Stimulated activated CD4-positive, alpha-beta T cell treated with anti-CD3 and anti-CD28 coated beads, TNF-alpha, amount 100 ng/mL, for 1 hour (primary cell): Measurements from ENCODE around the gene RASAL2.

Experiments
- DNase-seq, 3 donors: peaks; one replicate each; pipeline ENCODE4 v3.0.0-alpha.2; 2020; ENCODE audit warnings: low read depth in 3 of 3, low spot score in 1 of 3

RASAL2 gene

DNA sequence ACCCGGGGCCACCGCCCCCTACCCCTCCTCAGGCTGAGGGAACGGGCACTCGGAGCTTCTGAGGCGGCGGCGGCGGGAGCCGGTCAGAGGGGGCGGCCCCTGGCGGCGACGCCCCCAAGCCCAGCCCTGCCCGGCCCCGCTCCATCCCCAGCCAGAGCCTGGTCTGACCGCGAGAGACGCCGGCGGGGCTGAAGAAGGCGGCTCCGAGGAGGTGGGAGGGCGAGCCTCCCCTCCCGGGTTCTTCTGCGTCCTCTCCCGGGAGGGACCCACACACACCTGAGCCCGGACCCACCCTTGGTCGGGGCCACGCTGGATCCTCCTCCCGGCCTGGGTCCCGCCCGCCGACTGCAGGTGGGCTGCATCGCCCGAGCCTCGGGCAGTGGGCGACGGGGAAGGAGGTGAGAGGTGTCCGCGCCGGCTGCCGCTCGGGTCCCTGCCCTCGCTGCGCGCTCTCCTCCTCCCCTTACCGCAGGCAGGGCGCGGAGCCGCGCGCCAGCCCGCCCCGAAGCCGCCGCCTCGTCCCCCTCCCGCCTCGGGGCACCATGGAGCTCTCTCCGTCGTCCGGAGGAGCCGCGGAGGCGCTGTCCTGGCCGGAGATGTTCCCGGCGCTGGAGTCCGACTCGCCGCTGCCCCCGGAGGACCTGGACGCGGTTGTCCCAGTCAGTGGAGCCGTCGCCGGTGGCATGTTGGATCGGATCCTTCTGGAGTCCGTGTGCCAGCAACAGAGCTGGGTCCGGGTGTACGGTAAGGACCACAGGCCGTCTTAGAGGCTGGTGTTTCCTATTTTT, at the start of gene RASAL2:
Gene RASAL2, plus strand, starts transcription at position 154 of the 788 bp plus-strand sequence. Its CDS starts 389 bp downstream, at position 543.
- DNase-seq, result no peak

DNA sequence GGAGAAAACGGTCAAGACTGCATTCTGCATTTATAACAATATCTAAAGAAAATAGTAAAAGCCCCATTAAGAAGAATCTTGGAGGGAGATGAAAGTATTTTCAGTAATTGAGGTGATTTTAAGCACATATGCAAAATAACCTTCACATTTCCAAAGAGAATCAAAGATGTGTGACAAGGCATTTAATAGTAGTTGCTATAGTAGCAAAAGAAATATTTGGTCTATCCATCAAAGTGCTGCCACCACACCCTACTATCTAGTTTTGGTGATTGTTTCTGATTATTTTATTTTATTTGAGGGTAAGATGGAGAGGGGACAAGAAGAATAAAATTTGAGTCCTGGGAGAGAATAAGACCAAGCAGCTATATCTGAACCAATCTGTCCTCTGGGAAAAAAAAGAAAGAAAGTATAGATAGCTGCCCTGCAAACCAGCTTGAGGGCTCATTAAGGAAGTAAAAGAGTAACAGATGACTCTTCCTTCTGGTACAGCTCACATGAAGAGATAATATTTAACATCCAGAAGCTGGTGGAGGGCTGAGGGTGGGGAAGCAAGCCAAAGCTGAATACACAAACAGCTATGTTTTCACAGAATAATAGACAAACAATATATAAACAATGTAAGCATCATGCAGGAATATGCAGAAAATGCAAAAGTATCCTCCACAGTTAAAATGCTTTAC, 47.2 kb upstream of the RASAL2 start:
- DNase-seq, result no peak

DNA sequence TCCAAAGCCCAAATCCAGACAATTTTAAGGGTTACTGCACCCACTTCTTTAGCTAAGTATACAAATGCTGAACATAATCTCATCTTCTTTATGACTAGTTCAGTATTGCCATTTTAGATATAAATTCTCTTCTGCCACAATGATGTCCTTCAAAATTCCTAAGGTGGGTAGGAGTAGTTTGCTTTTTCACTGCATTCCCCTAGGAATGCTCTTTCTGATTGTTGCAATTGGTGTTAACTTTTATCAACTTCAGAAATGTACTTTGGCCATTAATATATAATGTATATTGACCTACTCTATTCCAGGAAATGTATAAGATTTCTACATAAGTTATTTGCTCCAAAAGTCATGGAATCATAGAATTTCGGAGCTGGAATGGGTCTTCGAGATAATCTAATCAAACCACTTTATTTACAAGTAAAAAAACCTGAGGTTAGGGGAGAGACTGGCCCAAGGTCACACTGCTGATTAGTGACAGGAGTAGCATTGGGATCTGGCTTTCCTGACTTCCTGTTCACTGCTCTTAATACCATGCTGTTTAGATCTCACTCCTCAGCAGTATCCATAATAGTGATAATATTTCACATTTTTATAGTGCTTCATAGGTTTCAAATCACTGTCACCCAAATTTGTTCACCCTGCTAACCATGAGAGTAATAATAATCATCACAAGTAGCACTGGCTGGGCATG, 46.4 kb upstream of the RASAL2 start:
- DNase-seq, result no peak

DNA sequence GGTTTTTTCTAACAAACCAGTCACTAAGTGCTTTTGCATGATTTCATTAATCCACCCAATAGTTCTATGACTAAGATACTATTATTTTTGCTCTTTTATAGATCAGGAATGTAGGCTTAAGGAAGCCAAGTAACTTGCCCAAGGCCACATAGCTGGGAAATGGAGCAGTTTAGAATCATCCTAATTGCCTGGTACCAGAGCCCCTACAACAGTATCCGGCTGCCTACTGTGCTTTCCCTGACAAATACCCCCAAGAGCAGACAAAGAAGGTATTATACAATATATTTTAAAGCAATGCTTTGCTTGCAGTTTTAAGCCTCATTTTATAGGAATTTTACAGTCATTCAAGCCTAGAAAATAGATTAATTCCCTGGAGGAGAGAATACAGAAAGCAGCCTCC, 45.5 kb upstream of the RASAL2 start:
- DNase-seq, result no peak

DNA sequence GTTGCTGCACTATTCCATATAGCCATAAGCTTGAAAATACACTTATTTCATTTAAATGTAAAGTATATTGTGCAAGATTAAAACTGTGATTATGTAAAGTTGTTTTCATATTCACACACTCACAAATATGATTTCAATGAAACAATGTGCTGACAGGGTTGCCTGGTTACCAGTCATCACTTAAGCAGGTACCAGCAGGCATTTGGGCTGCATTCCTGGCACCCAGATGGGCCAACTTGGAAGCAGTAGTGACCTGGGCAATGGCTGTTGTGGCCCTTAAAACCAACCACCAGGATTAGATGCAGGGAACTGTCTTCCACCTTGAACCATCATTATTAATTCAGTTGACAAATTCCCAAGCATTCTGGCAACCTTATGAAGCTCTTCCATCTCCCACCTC, 45.0 kb upstream of the RASAL2 start:
- no peak for DNase-seq

DNA sequence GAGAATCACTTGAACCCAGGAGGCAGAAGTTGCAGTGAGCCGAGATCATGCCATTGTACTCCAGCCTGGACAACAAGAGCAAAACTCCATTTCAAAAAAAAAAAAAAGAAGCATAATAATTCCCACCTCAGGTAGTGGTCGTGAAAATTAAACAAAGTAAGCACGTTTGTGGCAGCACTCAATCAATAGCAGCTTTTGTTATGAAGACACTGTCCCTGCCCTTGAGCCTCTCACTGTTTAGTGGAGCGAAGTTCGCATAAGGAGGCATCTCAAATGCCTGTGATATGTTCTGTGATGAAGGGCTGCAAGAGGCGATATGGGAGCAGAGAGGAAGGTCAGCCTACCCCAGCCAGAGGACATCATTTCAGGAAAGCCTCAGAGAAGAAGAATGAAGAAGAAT, 43.8 kb upstream of the RASAL2 start:
- DNase-seq, result no peak

DNA sequence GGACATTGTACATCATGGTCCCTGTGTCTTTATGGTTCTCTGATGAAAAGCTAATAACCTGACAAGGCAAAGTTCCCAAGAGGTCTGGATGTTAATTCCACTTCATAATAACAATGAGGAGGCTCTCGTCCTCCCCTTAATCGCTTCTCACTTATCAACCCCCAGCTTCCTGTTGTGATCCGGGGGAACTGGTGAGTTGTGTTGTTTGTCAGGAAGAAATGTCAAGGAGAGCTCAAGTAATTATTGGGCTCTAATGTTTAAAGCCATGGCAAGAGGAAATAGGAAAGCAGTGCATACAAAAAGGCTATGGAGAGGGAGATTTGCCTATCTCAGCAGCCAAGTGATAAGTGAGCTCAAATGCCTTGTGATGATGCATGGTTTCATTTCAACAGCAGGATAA, 42.8 kb upstream of the RASAL2 start:
- no peak for DNase-seq

DNA sequence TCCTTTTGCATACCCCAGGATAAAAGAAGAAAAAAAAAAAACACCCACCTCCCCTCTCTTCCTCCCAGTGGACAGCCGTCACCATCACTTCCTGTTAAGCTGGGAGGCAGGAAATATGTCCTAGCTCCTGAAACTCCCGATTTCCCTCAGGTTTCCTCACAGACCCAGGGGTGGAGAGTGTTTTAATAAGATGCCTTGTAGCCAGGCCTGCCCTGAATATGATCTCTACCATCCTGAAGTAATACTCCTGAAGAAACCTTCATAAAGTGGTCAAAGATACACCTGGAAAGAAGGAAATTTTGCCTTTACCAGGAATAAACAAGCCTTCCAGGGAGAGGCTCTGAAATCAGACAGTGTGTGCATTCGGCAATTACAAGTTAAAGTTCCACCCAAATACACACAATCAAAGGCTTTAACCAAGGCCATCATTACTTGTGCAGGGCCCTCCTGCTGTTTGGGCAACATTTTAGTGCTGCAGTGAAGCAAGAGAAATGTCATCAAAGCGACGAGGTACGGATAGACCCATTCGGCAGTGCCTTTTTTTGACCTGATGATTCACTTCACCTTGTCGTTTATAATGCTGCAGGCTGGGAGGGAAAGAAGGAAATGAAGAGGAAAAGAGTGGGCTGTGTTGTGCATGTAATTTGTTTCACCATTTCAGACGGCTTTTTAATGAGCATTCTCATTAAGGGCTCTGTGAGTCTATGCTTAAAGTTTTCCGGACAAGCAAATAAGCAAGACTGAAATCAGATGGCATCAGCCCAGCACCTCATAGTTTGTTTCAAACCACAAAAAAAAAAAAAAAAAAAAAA, 41.0 kb upstream of the RASAL2 start:
- no peak for DNase-seq

DNA sequence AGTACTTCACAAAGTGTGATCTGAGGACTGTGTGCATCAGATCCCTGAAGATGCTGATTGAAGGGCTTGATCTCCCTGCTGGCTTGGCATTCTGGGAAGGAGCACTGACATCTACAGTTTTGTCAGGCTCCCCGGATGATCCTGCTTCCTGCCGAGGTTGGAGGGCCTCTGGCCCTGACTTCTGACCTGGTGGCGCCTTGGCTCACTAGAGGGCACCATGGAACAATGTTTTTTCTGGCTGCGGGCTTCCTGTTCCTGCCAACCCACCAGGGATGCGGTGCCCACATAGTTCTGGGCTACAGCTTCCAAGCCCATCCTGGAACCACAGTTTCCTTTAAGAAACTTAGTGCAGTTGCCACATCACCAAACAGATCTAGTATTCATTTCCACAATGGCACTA, 38.8 kb upstream of the RASAL2 start:
- no peak for DNase-seq

DNA sequence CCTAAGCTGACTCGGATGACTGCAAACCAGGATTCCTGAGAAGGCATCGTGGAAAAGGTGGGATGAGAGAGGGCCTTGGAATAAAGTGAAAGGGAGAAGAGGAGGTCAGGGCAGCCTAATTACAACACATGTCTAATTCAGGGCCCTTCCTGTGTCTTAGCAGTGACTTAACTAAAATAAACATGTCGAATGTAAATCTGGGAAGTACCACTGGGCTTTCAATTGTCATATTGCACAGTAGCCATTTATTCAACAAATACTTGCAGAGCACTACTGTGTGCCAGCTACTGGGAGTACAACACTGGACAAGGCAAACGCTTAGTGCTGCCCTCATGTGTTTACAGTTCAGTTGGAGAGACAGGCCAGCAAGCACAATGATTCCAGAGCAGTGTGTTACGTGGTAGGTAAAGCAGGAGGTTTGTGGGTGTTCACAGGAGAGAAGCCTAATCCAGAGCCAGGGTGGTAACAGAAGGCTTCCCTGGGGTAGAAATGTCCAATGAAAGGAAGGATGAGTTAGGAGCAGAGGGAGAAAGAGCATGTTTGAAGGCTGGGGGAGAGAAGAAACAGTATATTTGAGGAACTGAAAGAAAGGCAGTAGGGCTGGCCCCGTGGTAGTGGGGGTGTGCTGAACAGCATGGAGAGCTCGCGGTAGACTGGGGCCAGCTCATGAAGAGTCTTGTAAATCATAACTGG, 38.0 kb upstream of the RASAL2 start:
- DNase-seq, result no peak

DNA sequence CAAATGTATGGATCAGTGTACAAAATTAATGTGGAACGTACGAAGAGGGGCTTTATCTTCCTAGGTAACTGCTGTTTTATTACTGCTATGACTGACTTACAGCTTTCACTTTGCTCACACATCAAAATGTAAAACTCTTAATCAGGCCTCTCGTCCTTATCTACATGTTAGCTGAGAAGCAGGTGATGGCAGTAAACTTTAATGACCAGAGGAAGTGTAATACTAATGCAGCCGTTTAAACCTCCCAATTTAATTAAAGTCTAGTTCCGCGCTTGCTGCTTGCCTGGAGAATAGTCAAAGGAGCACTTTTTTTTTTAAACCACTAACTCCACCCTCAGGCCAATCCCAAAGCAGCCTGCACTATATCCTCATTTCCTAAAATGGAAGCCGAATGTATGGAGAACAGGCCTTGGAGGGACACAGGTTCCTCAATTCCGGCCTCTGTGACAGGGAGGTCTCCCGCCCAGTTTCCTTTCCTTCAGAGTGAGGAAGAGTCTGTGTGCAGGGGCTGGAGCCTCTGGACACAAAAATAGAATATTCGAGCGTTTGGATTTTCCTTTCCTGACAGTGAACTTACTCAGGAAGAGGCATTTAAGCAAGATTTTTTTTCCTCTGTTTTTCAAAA, 36.7 kb upstream of the RASAL2 start:
- no peak for DNase-seq

DNA sequence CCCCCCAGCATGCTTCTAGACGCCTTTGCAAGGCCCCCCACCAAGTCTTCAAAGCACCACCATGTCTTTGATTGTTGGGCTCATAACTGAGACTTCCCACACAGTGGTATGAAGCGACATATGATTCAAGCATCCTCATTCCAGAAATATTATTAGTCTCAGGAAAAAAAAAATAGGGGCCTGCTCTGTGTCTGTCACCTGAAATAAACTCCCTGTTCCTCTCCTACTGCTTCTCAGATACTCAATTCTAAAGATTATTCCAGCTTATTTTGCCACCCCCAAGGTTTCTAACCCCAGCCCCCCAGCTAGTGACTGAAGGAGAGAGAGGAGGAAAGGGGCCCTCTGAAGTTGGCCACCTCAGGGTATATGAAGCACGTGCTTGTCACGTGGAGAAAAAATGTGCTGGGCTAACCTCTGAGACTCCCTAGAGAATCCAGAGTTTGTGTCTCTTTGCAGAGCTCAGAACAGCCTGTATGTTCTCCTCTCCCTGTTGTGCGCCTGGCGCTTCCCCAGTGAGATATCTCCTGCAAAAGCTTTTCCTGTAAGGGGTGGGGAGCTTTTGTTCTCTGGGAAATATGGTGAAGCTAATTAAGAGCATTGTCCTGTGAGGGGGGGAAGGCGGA, 35.9 kb upstream of the RASAL2 start:
- DNase-seq, result no peak

DNA sequence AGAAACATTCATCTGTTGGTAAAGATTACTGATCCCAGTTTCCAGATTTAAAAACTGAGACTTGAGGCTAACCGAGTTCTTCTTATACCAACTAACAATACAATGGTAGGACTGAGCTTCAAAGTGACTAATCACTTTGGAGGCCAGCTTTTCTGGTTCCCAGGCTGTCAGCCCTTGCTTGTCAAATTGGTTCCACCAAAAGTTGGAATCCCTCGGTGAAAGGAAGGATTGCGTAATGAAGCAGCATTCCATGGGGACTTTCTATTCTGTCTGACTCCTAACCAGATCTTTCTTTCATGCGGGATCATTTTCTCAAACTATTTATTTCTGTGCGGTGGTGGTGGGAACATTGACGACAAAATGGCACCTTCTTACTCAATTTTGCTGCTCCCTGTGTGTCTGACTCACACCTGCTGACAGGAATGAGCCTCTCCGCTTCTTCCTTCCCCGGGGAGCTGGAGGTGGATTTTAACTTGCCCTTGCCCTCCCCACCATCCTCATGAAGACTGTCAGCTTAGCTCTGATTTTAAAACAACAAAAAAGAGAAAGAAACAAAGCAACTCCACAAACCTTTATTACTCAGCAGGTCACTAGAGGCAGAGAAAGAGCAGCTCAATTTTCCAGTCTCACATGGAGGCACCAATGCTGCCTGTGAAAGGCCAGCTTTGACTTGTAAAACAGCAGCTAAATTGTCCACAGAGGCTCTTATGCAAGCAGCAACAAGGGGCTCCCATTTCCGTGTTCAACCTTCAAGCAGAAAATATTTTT, 32.9 kb upstream of the RASAL2 start:
- DNase-seq, result no peak

DNA sequence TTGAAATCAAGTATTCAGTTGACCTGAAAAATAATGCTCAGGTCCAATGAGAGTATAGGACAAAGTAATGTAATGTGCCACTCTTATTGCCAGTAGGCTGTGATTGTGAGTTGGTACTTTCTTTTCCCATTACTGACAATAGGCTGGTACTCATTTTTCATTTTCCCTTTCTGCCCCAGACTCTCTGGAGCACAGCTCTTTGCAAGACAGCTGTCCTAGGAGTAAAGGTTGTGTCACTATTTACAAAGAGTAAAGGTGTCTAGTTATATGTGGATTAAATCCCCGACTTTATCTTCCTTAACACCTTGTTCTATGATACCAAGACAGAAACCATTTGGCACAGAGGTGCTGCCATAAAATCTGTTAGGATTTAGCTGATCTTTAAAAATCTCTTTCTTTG, 32.3 kb upstream of the RASAL2 start:
- no peak for DNase-seq

DNA sequence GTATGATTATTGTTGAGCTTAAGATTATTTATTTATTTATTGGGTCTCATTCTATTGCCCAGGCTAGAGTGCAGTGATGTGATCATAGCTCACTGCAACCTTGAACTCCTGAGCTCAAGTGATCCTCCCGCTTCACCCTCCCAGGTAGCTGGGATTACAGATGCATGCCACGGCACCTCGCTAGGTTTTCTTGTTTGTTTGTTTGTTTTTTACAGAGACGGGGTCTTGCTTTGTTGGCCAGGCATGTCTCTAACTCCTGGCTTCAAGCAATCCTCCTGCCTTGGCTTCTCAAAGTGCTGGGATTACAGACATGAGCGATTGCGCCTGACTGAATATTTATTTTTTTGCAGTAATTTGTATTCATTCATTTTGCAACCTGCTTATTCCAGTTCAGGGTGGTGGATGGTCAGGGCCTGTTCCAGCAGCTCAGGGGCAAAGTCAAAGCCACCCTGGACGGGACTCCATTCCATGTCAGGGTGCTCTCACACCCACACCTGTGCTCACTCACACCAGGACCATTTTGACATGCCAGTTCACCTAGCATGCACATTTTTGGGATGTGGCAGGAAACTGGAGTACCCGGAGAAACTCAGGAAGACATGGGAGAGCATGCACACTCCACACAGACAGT, 29.6 kb upstream of the RASAL2 start:
- DNase-seq, result no peak

DNA sequence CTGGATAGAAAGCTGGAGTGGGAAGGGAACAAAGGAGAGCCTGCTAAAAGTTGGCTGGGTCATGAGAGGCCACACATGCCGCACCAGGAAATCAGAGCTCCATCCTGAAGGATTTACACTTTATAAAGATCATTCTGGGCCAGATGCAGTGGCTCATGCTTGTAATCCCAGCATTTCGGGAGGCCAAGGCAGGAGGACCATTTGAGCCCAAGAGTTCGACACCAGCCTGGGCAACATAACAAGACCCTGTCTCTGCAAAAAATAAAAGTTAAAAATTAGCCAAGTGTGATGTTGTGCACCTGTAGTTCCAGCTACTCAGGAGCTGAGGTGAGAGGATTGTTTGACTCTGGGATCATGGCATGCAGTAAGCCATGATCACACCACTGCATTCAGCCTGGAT, 28.7 kb upstream of the RASAL2 start:
- DNase-seq, result no peak

DNA sequence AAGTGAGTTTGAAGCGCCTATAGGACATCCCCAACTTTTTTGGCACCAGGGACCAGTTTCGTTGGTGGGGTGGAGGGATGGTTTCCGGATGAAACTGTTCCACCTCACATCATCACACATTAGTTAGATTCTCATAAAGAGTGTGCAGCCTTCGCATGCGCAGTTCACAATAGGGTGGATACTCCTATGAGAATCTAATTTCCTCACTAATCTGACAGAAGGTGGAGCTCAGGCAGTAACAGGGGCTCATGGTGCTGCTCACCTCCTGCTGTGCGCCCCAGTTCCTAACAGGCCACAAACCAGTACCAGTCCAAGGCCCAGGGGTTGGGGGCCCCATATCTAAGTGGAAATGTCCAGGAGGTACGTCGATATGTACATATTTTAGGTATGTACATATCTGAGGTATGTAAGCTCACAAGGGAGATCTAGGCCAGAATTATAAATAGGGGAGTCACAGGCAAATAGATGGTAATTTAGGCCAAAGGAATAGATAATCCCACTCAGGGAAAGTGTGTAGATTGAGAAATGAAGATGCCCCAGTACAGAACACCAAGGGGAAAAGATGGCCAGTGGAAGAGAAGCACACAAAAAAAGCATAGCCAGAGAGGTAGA, 27.5 kb upstream of the RASAL2 start:
- no peak for DNase-seq

DNA sequence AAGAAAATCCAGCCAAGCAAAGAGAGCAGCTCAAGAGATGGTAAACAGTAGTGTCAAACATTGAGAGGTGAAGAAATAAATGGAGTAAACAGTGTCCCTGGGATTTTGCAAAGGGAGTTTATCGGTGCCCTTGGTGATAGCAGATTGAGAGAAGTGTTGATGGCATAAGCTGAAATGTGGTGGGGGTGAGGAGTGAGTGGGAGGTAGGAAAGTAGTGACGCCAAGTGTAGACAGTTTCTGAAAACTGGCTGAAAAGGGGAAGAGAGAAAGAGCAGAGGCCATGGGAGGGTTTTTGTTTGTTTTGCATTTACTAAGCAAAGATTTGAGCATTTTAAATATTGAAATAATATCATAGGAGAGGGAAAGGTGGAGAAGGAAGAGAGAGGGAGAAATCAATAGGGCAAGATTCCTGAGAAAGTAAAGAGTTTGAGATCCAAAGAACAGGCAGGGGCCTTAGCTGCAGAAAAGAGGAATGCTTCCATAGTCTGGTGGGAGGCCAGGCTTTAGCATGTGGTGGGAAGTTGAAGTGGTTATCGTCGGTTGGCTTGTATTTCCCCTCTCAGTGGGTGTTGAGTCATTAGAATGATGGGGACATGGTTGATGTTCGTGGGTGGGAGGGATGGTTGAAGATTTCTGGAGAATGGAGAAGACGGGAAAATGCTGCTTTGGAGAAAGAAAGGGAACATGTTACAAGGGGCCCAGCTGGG, 26.8 kb upstream of the RASAL2 start:
- no peak for DNase-seq
